NT2/D1 (cell line): ENCODE results near the gene PRKG1.

Experiments
- SUZ12 ChIP-seq: IDR thresholded peaks from 2 replicates; pipeline ENCODE4 v1.6.1; 2011; ENCODE audit not compliant: insufficient read length, insufficient read depth; ENCODE audit errors: extremely low read depth
- ZNF274 ChIP-seq: IDR thresholded peaks from 2 replicates; pipeline ENCODE4 v1.6.1; 2011; ENCODE audit warnings: mild to moderate bottlenecking, low read depth, low read length

- TF ChIP-seq ZNF274 (no peak), SUZ12 (no peak)
Observed at GRCh38 chr10:51765284-51765971, 691.1 kb downstream of the PRKG1 start.
